ENCODE measurements around the gene NCF2.

NCF2 gene

DNA sequence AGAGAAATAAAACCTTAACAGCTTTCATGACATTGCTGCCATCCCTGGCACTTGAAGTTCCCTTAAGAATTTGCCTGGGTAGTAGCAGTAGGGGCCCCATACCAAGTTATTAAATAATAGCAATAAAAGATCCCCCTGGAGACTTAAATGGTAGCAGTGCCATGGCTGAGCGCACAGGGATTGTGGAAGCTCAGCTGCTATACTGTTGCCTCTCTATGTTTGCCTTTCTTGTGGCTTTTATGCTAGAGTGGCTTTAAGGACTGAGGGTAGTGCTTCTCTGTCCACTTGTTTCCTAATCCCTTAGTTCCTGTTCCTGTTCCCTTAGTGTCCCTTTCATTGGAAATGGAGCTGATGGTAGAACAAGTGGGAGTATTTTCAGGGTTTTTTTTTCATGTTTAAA lies 42.1 kb downstream of the NCF2 start:
- peak; percentile 84 for DNase-seq

DNA sequence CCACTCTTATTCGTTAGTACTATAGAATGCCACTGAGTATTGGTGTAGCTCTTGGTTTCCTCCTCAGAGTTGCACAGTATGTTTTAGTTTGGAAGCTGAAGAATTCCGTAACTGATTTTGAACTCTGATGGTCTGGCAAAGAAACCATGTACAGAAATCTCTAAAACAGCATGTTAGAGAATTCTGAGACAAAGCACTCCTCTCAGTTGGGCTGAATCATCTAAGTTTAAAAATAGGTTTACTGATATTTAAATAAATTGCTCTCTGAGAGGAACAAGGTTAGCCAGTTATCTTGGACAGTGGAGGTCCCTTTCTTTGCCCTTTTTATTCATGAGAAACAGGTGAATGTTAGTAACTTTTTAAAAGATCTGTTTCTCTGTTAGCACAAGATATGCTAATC lies 43.8 kb downstream of the NCF2 start:
- DNase-seq: no peak

DNA sequence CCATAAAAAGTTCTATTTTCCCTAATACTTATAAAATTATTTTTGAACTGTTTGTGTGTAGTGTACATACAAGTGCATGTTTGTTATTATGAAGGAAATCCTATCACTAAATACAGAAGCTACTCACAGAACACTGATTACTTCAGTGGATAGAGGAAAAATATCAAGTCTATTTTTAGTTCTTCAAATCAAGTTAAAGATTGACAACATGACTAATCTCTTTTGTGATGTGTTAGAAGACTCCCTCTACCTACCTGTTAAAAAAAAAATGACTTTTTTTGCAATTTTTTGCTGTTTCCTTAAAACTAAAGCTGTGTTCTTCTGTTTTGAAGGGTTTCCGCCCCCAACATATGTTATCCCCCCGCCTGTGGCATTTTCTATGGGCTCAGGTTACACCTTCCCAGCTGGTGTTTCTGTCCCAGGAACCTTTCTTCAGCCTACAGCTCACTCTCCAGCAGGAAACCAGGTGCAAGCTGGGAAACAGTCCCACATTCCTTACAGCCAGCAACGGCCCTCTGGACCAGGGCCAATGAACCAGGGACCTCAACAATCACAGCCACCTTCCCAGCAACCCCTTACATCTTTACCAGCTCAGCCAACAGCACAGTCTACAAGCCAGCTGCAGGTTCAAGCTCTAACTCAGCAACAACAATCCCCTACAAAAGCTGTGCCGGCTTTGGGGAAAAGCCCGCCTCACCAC lies 45.5 kb downstream of the NCF2 start:
- no peak for DNase-seq

DNA sequence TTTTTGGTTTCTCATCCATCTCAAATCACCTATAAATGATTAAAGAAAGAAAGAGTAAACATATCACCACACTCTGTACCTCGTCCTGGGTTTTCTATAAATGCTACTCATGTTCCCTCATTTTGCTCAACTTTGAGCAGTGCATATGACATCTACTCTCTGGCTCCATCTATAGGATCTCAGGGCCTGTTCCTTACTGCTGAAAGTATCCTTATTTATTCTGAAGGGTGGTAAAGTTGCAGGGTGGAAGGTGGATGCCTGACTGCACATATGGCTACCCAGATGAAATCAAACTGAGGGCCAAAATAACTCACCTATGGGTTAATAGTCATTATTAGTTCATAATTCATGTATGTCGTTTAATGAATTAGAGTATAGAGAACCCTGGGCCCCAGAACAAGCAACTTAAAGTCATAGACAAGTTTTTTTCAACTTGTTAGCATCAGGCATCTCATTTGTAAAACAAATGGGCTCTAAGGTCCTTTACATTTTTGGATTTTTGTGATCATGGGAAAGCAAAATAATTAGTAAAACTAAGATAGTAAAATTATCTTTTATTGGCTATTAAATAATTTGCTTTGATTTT lies 46.5 kb downstream of the NCF2 start:
- no peak for DNase-seq

DNA sequence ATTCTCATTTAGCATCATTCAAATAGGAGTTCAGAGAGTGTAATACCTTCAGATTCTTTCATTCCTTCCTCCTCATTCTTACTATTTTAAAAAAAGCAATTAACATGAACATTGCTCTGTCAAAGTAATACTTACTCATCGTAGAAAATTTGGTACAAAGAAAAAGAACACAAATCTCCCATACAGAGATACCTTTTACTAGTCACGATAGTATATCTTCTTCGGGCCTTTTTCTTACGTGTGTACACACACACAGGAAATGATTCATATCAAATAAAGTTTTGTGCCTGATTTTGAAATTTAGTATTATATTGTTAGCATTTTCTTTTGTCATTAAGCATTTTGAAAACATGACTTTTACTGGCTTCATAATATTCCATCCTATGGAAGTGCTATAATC lies 52.9 kb downstream of the NCF2 start:
- DNase-seq: no peak

DNA sequence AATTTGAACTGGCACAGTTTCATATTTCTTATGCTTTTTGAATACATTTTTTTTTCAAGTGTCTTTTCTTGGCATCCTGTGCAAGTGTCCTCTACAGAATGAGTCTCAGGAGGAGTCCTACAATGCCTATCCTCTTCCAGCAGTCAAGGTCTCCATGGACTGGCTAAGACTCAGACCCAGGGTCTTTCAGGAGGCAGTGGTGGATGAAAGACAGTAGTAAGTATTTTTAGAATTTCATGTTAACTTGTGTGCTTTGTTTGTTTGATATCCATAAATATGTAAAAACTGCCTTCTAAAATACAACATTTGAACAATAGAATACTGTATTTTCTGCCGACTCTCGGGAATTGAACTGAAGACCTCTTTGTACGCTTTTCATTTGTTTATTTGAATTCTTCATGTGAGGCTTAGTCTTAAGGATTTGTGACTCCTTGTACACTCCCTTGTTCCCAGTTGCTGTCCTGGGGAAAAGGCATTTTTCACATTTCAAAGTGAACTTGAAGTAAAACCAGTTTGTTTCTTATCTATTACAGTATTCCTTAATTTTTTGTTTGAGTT lies 56.6 kb downstream of the NCF2 start:
- no peak for DNase-seq

DNA sequence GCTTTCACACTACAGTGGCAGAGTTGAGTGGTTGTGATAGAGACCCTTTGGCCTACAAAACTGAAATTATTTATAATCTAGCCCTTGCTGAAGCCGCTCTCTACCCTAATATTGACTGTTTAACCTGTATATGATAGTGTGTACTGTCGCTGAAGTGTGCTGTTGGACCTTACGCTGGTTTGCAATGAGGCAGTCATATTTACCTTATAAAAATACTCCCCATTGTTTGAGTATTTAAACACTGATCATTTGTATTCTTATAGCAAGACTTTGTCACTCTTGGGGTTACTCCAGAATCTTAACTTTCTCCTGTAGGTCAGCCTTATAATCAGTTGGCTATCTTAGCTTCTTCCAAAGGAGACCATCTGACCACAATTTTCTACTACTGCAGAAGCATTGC lies 61.7 kb downstream of the NCF2 start:
- DNase-seq: no peak

DNA sequence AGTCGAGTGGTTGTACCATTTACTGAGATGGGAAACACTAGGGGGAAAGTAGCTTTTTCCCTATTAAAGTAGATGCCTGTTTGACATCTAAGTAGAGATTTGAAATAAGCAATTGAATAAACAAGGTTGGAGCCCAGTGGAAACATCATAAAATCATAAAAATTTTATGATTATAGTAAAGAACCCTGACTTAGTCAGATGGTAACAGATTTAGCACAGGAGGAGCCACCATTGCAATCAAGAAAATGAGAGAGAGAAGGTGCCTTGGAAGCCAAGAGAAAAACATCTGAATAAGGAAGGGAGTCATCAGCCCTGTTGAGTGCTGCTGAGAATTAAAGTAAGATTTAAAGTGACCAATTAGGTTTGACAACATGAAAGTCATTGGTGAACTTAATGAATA lies 68.2 kb downstream of the NCF2 start:
- DNase-seq: no peak

DNA sequence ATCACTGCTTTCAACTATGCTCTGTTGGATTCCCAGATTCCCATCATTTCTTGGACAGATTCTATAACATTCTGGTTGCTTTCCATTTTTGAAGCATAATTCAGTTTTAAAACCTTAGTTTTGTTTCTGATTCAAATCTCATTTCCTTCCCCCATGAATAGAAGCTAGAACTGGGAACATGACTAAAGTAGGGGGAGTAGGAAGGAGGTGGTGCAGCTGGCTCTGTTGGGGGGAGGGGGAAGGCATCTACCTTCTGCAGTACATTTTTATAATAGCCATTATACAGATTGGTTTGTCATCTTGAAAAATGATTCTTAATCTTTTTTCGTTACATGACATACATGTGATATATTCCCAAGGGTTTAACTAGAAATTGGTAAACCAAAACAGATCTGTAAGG lies 69.9 kb downstream of the NCF2 start:
- DNase-seq: no peak

DNA sequence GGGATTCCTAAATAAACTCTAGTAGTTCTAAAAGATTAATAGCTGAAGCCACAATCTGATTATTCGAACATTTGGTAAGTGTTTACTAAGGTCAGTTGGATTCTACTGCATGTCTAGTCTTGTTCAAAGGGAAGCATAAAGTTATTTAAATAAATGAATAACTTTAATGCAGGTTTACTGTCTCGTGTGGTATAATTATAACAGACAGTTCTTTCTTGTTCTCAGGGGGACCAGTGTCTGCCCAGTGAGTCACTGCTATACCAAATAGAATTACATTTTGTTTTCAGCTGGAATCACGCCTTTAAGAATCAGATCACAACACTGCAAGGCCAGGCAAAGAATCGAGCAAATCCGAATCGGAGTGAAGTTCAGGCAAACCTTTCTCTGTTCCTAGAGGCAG lies 72.9 kb downstream of the NCF2 start:
- DNase-seq: no peak

DNA sequence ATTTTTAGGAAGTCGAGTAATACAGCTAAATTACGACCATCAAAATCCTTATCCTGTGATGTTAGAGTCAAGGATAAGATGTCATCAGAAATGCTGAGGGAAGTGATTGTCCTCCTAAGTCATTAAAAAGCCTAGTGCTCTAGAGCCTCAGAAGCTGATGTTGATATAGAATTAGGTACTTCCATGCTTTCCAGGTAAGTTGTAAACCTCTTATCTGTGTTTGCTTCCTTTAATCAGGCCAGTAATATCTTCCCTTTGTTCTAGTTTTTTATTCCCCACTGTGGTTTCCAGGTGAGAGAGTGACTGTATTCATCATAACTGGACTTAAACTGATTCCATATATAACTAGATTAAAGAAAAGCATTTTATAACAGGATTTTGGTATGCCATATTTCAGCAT lies 73.5 kb downstream of the NCF2 start:
- no peak for DNase-seq

DNA sequence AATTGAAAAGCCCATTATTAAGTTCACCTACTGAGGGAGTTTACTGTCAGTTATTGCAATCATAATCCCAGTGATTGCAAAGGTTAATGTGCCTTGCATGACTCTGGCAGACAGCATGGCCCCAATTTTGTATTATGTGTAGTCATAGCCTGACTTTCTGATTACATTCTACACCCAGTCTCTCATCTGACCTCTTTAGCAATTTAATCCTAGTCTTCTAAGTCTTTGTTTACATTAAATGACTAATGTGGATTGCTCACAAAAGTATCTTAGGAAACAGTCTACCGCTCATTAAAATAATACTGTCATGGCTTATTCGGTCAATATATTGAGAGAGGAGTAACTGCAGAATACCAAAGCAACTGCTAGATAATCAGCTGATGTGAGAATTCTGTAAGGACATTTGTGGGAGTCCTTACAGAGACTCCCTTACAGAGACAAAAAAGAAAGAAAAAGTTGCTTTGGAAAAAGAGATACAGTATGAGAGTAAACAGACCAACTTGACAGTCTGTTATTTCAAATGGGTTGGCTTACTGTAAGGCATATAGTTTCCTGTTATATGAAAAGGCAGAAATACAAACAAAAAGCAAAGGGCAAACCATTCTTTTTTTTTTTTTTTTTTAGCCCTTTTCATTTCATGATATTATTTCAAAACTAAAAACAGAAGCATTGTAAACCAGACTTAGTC lies 75.1 kb downstream of the NCF2 start:
- no peak for DNase-seq

DNA sequence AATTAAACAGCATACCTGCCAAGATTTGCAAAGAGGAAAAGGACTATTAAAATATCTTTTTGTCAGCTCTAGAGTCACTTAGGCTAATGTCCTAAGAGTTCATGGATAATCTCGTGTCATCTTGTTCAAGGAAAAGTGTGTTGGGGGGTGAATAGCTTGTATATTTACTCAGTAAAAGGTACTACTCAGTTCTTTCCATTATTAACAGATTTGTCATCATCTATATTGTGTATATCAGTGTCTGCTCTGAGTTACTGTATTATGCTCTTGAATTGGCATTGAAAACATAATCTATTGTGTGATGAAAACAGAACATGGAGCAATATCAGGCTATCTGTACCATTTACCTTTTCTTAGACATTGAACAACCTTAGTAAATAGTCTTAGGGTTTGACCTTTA lies 76.0 kb downstream of the NCF2 start:
- no peak for DNase-seq

DNA sequence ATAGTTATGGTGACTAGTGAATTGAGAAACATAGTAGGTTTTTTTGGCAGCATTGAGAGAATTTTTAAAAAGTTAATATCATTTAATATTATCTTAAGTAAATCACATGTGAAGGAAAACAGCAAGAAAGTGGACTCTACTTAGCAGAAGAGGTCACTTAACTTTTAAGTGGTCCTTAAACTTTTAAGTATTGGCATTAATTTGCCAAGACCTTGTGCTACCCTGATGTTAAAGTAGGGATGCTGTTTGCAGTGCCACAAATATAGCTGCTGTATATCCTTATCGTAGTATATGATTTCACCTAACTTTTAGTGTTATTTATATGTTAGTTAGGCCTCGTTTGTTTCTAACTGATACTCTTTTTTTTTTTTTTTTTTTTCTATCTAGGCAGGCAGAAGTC lies 77.8 kb downstream of the NCF2 start:
- DNase-seq: no peak

DNA sequence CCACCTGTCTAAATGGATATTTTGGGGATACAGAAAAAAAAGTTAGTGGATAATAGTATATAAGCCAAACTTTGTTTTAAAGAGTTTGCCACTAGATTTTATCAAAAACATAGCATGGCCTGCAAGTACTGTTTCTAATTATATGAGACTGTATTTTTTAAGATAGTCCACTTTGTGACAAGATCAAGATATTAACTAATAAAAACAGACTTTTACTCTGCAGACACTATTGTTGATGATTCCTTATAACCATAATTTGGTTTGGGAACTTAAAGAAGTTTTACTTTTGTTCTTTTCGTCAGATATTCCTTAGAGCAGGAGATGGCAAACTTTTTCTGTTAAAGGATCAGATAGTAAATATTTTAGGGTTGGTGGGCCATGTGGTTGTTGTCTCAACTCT lies 81.6 kb downstream of the NCF2 start:
- DNase-seq: no peak

DNA sequence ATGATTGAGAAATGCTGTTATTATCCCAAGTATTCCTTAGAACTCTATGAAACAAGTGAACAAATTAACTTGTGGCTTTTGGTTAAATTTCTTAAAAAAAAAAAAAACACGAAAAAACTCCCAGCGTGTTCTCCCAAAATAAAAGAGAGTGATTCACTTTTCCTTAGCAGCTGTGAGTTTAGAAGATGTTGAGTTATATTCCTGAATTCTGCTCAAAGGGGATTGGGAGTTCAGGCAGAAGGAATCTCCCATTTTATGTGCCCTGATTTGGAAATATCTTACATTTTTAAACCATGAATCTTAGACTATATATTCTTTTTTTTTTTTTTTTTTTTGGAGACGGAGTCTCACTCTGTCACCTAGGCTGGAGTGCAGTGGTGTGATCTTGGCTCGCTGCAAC lies 83.7 kb downstream of the NCF2 start:
- DNase-seq: no peak
